ENCODE measurements around the gene ADCY10. TPM values are rescaled to one million over a fixed set of nuclear protein-coding genes. Genes with fewer than 3 reads are reported as not detected.
"Not testable (repeated sequence)": the region's sequence is repeated elsewhere in the genome, so short reads cannot be mapped to it uniquely, and the experiment has no call there.

Gene ADCY10
- total RNA-seq, 6 donors from 2014 or later, result 0.11 to 0.49 (median 0.18) TPM; not detected in 2

GRCh38 chr1:167864392-167865032, 49.4 kb downstream of the ADCY10 start:
- Histone ChIP-seq H3K4me3 (no peak overlapping the region), H3K9me3 (no peaks in the 10 kb centered on the region), H3K27me3 (no peaks in the 10 kb centered on the region), H3K27ac (no peak overlapping the region), H3K36me3 (no peaks in the 10 kb centered on the region), H3K4me1 (no peaks in the 10 kb centered on the region)
- TF ChIP-seq CTCF (IDR thresholded peaks at IDR 0.05) (no peak), POLR2AphosphoS5 (IDR thresholded peaks at IDR 0.05) (no peak), POLR2A (IDR thresholded peaks at IDR 0.05) (no peak), EP300 (IDR thresholded peaks at IDR 0.05) (no peak)
- WGBS, 2 donors, result 68 to 76% methylated on average over 6 of the region's 6 CpGs
- DNase-seq, result no peak
- ATAC-seq (ENCODE audit: low FRiP score in 2 of 2), result no peak

GRCh38 chr1:167863921-167864279, 50.0 kb downstream of the ADCY10 start:
- Histone ChIP-seq H3K27ac (no peak overlapping the region), H3K36me3 (no peaks in the 10 kb centered on the region), H3K4me3 (no peak overlapping the region), H3K4me1 (no peaks in the 10 kb centered on the region), H3K9me3 (no peaks in the 10 kb centered on the region), H3K27me3 (no peaks in the 10 kb centered on the region)
- WGBS, 2 donors, result 97% methylated on average over 5 of the region's 5 CpGs
- TF ChIP-seq CTCF (IDR thresholded peaks at IDR 0.05) (no peak), POLR2A (IDR thresholded peaks at IDR 0.05) (no peak), EP300 (IDR thresholded peaks at IDR 0.05) (no peak), POLR2AphosphoS5 (IDR thresholded peaks at IDR 0.05) (no peak)
- DNase-seq (no peak), ATAC-seq (ENCODE audit: low FRiP score in 2 of 2) (no peak)

- H3K9me3 ChIP-seq; H3K27me3 ChIP-seq; H3K27ac ChIP-seq; H3K4me3 ChIP-seq; ATAC-seq (ENCODE audit: low FRiP score in 2 of 2); H3K4me1 ChIP-seq; H3K36me3 ChIP-seq: not testable (repeated sequence)
- DNase-seq, result peak in 1 of 2 donors; percentile 38
- WGBS, 2 donors, result 95% methylated on average over 17 to 26 of the region's 26 CpGs
Observed at GRCh38 chr1:167863191-167863920, 50.6 kb downstream of the ADCY10 start.

- no peak for TF ChIP-seq POLR2AphosphoS5 (IDR thresholded peaks at IDR 0.05)
- TF ChIP-seq EP300 (IDR thresholded peaks at IDR 0.05), result no peak
- TF ChIP-seq CTCF (IDR thresholded peaks at IDR 0.05), result no peak
- TF ChIP-seq POLR2A (IDR thresholded peaks at IDR 0.05), result no peak
- no peaks in the 10 kb centered on the region for H3K36me3 ChIP-seq
- H3K9me3 ChIP-seq, result no peaks in the 10 kb centered on the region
- H3K27me3 ChIP-seq, result no peaks in the 10 kb centered on the region
- no peak overlapping the region for H3K27ac ChIP-seq
- WGBS, 2 donors, result 92 to 97% methylated on average over 1 of the region's 1 CpG
- ATAC-seq (ENCODE audit: low FRiP score in 2 of 2) (no peak), DNase-seq (no peak)
- H3K4me3 ChIP-seq, result no peak overlapping the region
- H3K4me1 ChIP-seq, result no peaks in the 10 kb centered on the region
Observed at GRCh38 chr1:167862432-167863076, 51.4 kb downstream of the ADCY10 start.

GRCh38 chr1:167861664-167862381, 52.1 kb downstream of the ADCY10 start:
- Histone ChIP-seq H3K4me1 (no peaks in the 10 kb centered on the region), H3K36me3 (no peaks in the 10 kb centered on the region), H3K27ac (no peak overlapping the region), H3K4me3 (no peak overlapping the region), H3K9me3 (no peaks in the 10 kb centered on the region), H3K27me3 (no peaks in the 10 kb centered on the region)
- DNase-seq (no peak), ATAC-seq (ENCODE audit: low FRiP score in 2 of 2) (no peak)
- WGBS, 2 donors, result 85% methylated on average over 8 of the region's 8 CpGs
- no peak for TF ChIP-seq POLR2AphosphoS5 (IDR thresholded peaks at IDR 0.05)
- TF ChIP-seq CTCF (IDR thresholded peaks at IDR 0.05), result no peak
- TF ChIP-seq EP300 (IDR thresholded peaks at IDR 0.05), result no peak
